H1 (cell line): Measurements from ENCODE around the gene CLDN24. TPM values are rescaled to one million over a fixed set of nuclear protein-coding genes. Genes with fewer than 3 reads are reported as not detected.

Experiments used
- CTCF ChIA-PET: fragments of 300-600 bp; sonication (Branson Sonifier 250); formaldehyde crosslinking; loops from one replicate; lab custom pipeline; 2021; ENCODE audit not compliant: partially characterized antibody; lab: Charles Lee
- POLR2A ChIA-PET: fragments of 300-600 bp; sonication (Branson Sonifier 250); formaldehyde crosslinking; loops from one replicate; lab custom pipeline; 2021; ENCODE audit warnings: inconsistent platforms; ENCODE audit not compliant: partially characterized antibody; lab: Charles Lee
- DNase-seq, 2 experiments: peaks; one replicate each; pipeline versions ENCODE4 v3.0.0 to v3.0.0-alpha.2; 2010 to 2022; ENCODE audit warnings: low spot score in 2 of 2, low read depth in 1 of 2, mixed read lengths in 1 of 2
- FAIRE-seq: peaks from 2 replicates; lab custom pipeline; 2011; peaks lifted over from hg19 to GRCh38; lab: Jason Lieb, UNC
- H2AFZ ChIP-seq: 2 replicates; pipeline ENCODE4 v1.8.1; 2012; ENCODE audit warnings: low read length, inconsistent platforms
- H2AK5ac ChIP-seq: 2 replicates; pipeline ENCODE4 v1.6.1; 2013; ENCODE audit warnings: low read depth, low read length
- H2BK120ac ChIP-seq: replicated peaks from 2 replicates; pipeline ENCODE3; 2013; ENCODE audit warnings: low read depth, low read length, inconsistent platforms
- H2BK12ac ChIP-seq: 2 replicates; pipeline ENCODE4 v1.6.1; 2013; ENCODE audit warnings: low read depth, low read length
- H2BK15ac ChIP-seq: 2 replicates; pipeline ENCODE4 v1.6.1; 2013; ENCODE audit warnings: low read length
- H2BK20ac ChIP-seq: 2 replicates; pipeline ENCODE4 v1.6.1; 2013; ENCODE audit warnings: low read length
- H2BK5ac ChIP-seq: 2 replicates; pipeline ENCODE4 v1.6.1; 2013; ENCODE audit warnings: low read depth, low read length
- H3K14ac ChIP-seq: 2 replicates; pipeline ENCODE4 v1.6.1; 2013; ENCODE audit warnings: inconsistent platforms; ENCODE audit not compliant: insufficient read length
- H3K18ac ChIP-seq: 2 replicates; pipeline ENCODE4 v1.6.1; 2013; ENCODE audit warnings: low read length; ENCODE audit errors: extremely low read depth
- H3K23ac ChIP-seq: 2 replicates; pipeline ENCODE4 v1.6.1; 2013; ENCODE audit warnings: inconsistent platforms; ENCODE audit not compliant: insufficient read length
- H3K23me2 ChIP-seq: 2 replicates; pipeline ENCODE4 v1.6.1; 2013; ENCODE audit warnings: low read depth, low read length
- H3K27ac ChIP-seq: 2 replicates; pipeline ENCODE4 v1.6.1; 2011; ENCODE audit warnings: low read depth, low read length, inconsistent platforms
- H3K27me3 ChIP-seq, 4 experiments: replicated peaks in 1 of 4; 1 replicate in 1 of 4; 2 replicates in 3 of 4; pipeline versions ENCODE4 v1.6.1 to v1.8.1; 2011 to 2013; ENCODE audit warnings: low read length in 3 of 4, mild to moderate bottlenecking in 3 of 4, inconsistent platforms in 2 of 4, mixed read lengths in 2 of 4, moderate library complexity in 1 of 4; ENCODE audit not compliant: control insufficient read depth in 3 of 4, insufficient read depth in 3 of 4; ENCODE audit errors: extremely low read depth in 1 of 4
- H3K36me3 ChIP-seq, 4 experiments: 2 replicates each; pipeline versions ENCODE4 v1.6.1 to v1.8.1; 2011 to 2013; ENCODE audit warnings: mild to moderate bottlenecking in 4 of 4, low read length in 3 of 4, moderate library complexity in 2 of 4, control low read depth in 1 of 4, inconsistent platforms in 1 of 4; ENCODE audit not compliant: insufficient read depth in 4 of 4, control insufficient read depth in 2 of 4
- H3K4ac ChIP-seq: replicated peaks from 2 replicates; pipeline ENCODE3; 2013; ENCODE audit warnings: low read length, low read depth, mixed read lengths, inconsistent platforms; ENCODE audit not compliant: insufficient read length
- H3K4me1 ChIP-seq, 4 experiments: replicated peaks in 1 of 4; 1 replicate in 1 of 4; 2 replicates in 3 of 4; pipeline versions ENCODE4 v1.6.1 to v1.8.1; 2011 to 2013; ENCODE audit warnings: low read length in 3 of 4, inconsistent platforms in 2 of 4, mixed read lengths in 1 of 4; ENCODE audit not compliant: insufficient read depth in 4 of 4, control insufficient read depth in 3 of 4
- H3K4me2 ChIP-seq, 2 experiments: 2 replicates each; pipeline versions ENCODE4 v1.6.1 to v1.8.1; 2011 to 2013; ENCODE audit warnings: low read depth in 2 of 2, low read length in 2 of 2, control low read depth in 1 of 2, inconsistent platforms in 1 of 2, mild to moderate bottlenecking in 1 of 2; ENCODE audit not compliant: insufficient read depth in 1 of 2
- H3K4me3 ChIP-seq, 4 experiments: fragments of 200-600, 300-600 bp in 1 of 4; sonication (generic), shearing (Covaris generic), sonication (Bioruptor Twin) in 1 of 4; 2 replicates each; pipeline versions ENCODE4 v1.5.1 to v1.8.1; 2011 to 2016; ENCODE audit warnings: low read length in 4 of 4, low read depth in 3 of 4, control low read depth in 2 of 4, inconsistent platforms in 2 of 4, mild to moderate bottlenecking in 2 of 4, mixed read lengths in 1 of 4, moderate library complexity in 1 of 4; ENCODE audit not compliant: insufficient read depth in 2 of 4; ENCODE audit errors: extremely low read depth in 1 of 4
- H3K56ac ChIP-seq: replicated peaks from 2 replicates; pipeline ENCODE3; 2013; ENCODE audit warnings: low read depth, mild to moderate bottlenecking, mixed read lengths, low read length, inconsistent platforms; ENCODE audit not compliant: insufficient read length
- H3K79me1 ChIP-seq: 2 replicates; pipeline ENCODE4 v1.6.1; 2013; ENCODE audit warnings: low read depth, low read length, control low read depth
- H3K79me2 ChIP-seq, 2 experiments: 2 replicates each; pipeline versions ENCODE4 v1.6.1 to v1.8.1; 2012 to 2013; ENCODE audit warnings: low read length in 2 of 2, mild to moderate bottlenecking in 2 of 2, inconsistent platforms in 1 of 2; ENCODE audit not compliant: insufficient read depth in 2 of 2, control insufficient read depth in 1 of 2
- H3K9ac ChIP-seq, 4 experiments: replicated peaks in 1 of 4; 1 replicate in 1 of 4; 2 replicates in 3 of 4; pipeline versions ENCODE4 v1.6.1 to v1.8.1; 2011 to 2013; ENCODE audit warnings: low read depth in 3 of 4, low read length in 3 of 4, control low read depth in 2 of 4, mild to moderate bottlenecking in 2 of 4, moderate library complexity in 2 of 4, inconsistent platforms in 1 of 4; ENCODE audit errors: extremely low read depth in 1 of 4
- H3K9me3 ChIP-seq, 2 experiments: 2 replicates each; pipeline versions ENCODE4 v1.6.1 to v1.8.1; 2012 to 2013; ENCODE audit warnings: mild to moderate bottlenecking in 2 of 2, moderate library complexity in 2 of 2, control low read depth in 1 of 2, inconsistent platforms in 1 of 2, low read depth in 1 of 2, low read length in 1 of 2, mixed read lengths in 1 of 2; ENCODE audit not compliant: insufficient read depth in 2 of 2
- H4K20me1 ChIP-seq, 2 experiments: replicated peaks in 1 of 2; 2 replicates each; pipeline versions ENCODE3 to v1.8.1; 2011 to 2013; ENCODE audit warnings: inconsistent platforms in 2 of 2, low read length in 2 of 2, mild to moderate bottlenecking in 1 of 2; ENCODE audit not compliant: insufficient read depth in 2 of 2, control insufficient read depth in 1 of 2
- H4K5ac ChIP-seq: 2 replicates; pipeline ENCODE4 v1.6.1; 2013; ENCODE audit warnings: low read length, low read depth, mixed read lengths, inconsistent platforms; ENCODE audit not compliant: insufficient read length
- H4K8ac ChIP-seq: 2 replicates; pipeline ENCODE4 v1.8.0; 2013; ENCODE audit warnings: mild to moderate bottlenecking, moderate library complexity, low read length, inconsistent platforms; ENCODE audit not compliant: insufficient read depth; ENCODE audit errors: extremely low read depth
- H4K91ac ChIP-seq: replicated peaks from 2 replicates; pipeline ENCODE3; 2013; ENCODE audit warnings: low read length, mixed read lengths, inconsistent platforms; ENCODE audit not compliant: insufficient read length
- CBX8 ChIP-seq: fragments of 300-800, 300-1000 bp; sonication (generic); IDR thresholded peaks from 2 replicates; pipeline ENCODE4 v1.7.1; 2016; ENCODE audit warnings: low read depth, low read length, borderline replicate concordance
- CEBPB ChIP-seq: IDR thresholded peaks from 2 replicates; pipeline ENCODE4 v1.6.1; 2012; ENCODE audit warnings: low read depth, low read length
- CHD2 ChIP-seq: IDR thresholded peaks from 2 replicates; pipeline ENCODE4 v1.6.1; 2012; ENCODE audit warnings: low read length, improper control_type of control experiment
- CREB1 ChIP-seq: IDR thresholded peaks from 2 replicates; pipeline ENCODE4 v1.6.1; 2012; ENCODE audit warnings: inconsistent platforms
- EP300 ChIP-seq, 2 experiments: IDR thresholded peaks; 1 replicate in 1 of 2; 2 replicates in 1 of 2; pipeline ENCODE4 v1.6.1; 2011 to 2012; ENCODE audit warnings: low read depth in 2 of 2, low read length in 2 of 2, mild to moderate bottlenecking in 2 of 2, borderline replicate concordance in 1 of 2, inconsistent platforms in 1 of 2, moderate library complexity in 1 of 2
- HDAC2 ChIP-seq, 2 experiments: fragments of 300-600 bp in 1 of 2; sonication (generic) in 1 of 2; IDR thresholded peaks; 2 replicates each; pipeline ENCODE4 v1.6.1; 2011 to 2012; ENCODE audit warnings: low read depth in 2 of 2, low read length in 2 of 2, mild to moderate bottlenecking in 2 of 2, moderate library complexity in 2 of 2, borderline replicate concordance in 1 of 2, inconsistent platforms in 1 of 2
- HDAC6 ChIP-seq: IDR thresholded peaks from one replicate; pipeline ENCODE4 v1.7.1; 2012; ENCODE audit warnings: low read depth, mild to moderate bottlenecking, inconsistent platforms, low read length, moderate library complexity
- PHF8 ChIP-seq: fragments of 200-600 bp; sonication (generic); conservative IDR thresholded peaks from 2 replicates; pipeline ENCODE4 v1.7.1; 2012; ENCODE audit warnings: low read depth, mild to moderate bottlenecking, inconsistent platforms, low read length, moderate library complexity
- POU5F1 ChIP-seq: IDR thresholded peaks from 2 replicates; pipeline ENCODE4 v1.6.1; 2011; ENCODE audit warnings: low read depth, mild to moderate bottlenecking, low read length, moderate library complexity
- RFX5 ChIP-seq: IDR thresholded peaks from 2 replicates; pipeline ENCODE4 v1.6.1; 2011; ENCODE audit warnings: low read depth, low read length, improper control_type of control experiment, borderline replicate concordance
- SAP30 ChIP-seq: fragments of 300-600 bp; sonication (generic); IDR thresholded peaks from 2 replicates; pipeline ENCODE4 v1.7.1; 2012; ENCODE audit warnings: low read length, moderate library complexity, mild to moderate bottlenecking, inconsistent platforms; ENCODE audit not compliant: insufficient read depth, insufficient replicate concordance
- SIX5 ChIP-seq: IDR thresholded peaks from 2 replicates; pipeline ENCODE4 v1.6.1; 2011; ENCODE audit warnings: mild to moderate bottlenecking, low read depth, low read length
- YY1 ChIP-seq: IDR thresholded peaks from 2 replicates; pipeline ENCODE4 v1.6.1; 2011; ENCODE audit warnings: low read depth, mild to moderate bottlenecking, low read length
- WGBS, 2 experiments: shearing (Covaris generic) in 1 of 2; methylation state at CpG; one replicate each; pipeline versions ENCODE4 v1.1.6 to v1.1.7; 2013 to 2015; ENCODE audit warnings: low lambda C conversion rate in 2 of 2, mixed read lengths in 2 of 2, inconsistent platforms in 1 of 2, low coverage in 1 of 2, missing lambda C conversion rate in 1 of 2; ENCODE audit not compliant: insufficient replicate concordance in 2 of 2, insufficient coverage in 1 of 2, insufficient read length in 1 of 2; ENCODE audit errors: extremely low coverage in 1 of 2, missing lambda C conversion rate in 1 of 2; 5-methylcytosine and 5-hydroxymethylcytosine counted together
- polyA plus RNA-seq, 7 experiments: library from polyadenylated mRNA; depleted of rRNA in 3 of 7; stranded (reverse) in 5 of 7; unstranded in 2 of 7; fragments of >200 nt in 5 of 7; fragments of 200-250 nt in 2 of 7; gene quantifications; 1 replicate in 5 of 7; 2 replicates in 1 of 7; 4 replicates in 1 of 7; pipeline versions ENCODE4 v1.2.1 to v1.2.3, GENCODE V29; 2011 to 2013; ENCODE audit warnings: missing spikeins in 2 of 7, mixed read lengths in 2 of 7
- total RNA-seq: library from RNA; stranded (reverse); fragmentation: NEBNext Ultra II Directional; extraction: Animal tissue kit (Norgen Biotek cat#: 25700); gene quantifications from 2 replicates; pipeline ENCODE4 v1.2.1, GENCODE V29; 2021

Gene CLDN24
- total and polyA plus RNA-seq, 2 of the 8 experiments (the other 6 are each of a cell fraction or from before 2014, with no cell fraction given) = not detected

GRCh38 chr4:183330841-183331240 is 8.6 kb upstream of the CLDN24 start:
- POLR2A ChIA-PET = interaction anchor here (1.7 kb wide), 1 partner anchor 12 kb away, joined by 4 read pairs; no protein-coding TSS in a partner anchor
- Histone ChIP-seq H3K4ac (no peak overlapping the region), H3K18ac (no peak overlapping the region)

More at GRCh38 chr4:183330841-183331240, 8.6 kb upstream of the CLDN24 start:
- FAIRE-seq = no peak
- Histone ChIP-seq H3K9me3 (peaks cover 5 to 6% of the 10 kb centered on the region in 2 experiments; a peak in 1 of 4 replicates), H3K56ac (no peak overlapping the region), H4K5ac (no peak overlapping the region), H2BK5ac (no peak overlapping the region), H4K20me1 (no peaks in the 10 kb centered on the region), H3K9ac (no peak overlapping the region), H4K8ac (no peak overlapping the region), H3K4me3 (no peak overlapping the region), H3K4me2 (no peak overlapping the region), H3K27ac (no peak overlapping the region), H3K27me3 (peaks cover 0 to 2% (median 0%) of the 10 kb centered on the region in 4 experiments; a peak in 1 of 7 replicates), H2BK15ac (no peak overlapping the region), H2AFZ (no peak overlapping the region), H3K23me2 (peaks cover 2% of the 10 kb centered on the region; the same call in 1 of the 2 replicates), H3K79me1 (no peaks in the 10 kb centered on the region), H2BK120ac (no peak overlapping the region), H3K23ac (no peak overlapping the region), H3K14ac (no peak overlapping the region), H2BK12ac (no peak overlapping the region), H2BK20ac (no peak overlapping the region), H3K36me3 (no peaks in the 10 kb centered on the region), H2AK5ac (no peak overlapping the region), H4K91ac (no peak overlapping the region), H3K79me2 (no peaks in the 10 kb centered on the region), H3K4me1 (no peaks in the 10 kb centered on the region)
- TF ChIP-seq YY1 (no peak), CEBPB (no peak), CREB1 (no peak), EP300 (IDR thresholded peaks at IDR 0.05; ENCODE audit: borderline replicate concordance in 1 of 2, low read depth in 2 of 2, low read length in 2 of 2) (no peak), PHF8 (no peak), CBX8 (no peak), SIX5 (no peak), HDAC2 (IDR thresholded peaks at IDR 0.05; ENCODE audit: borderline replicate concordance in 1 of 2, low read depth in 2 of 2, low read length in 2 of 2) (no peak), SAP30 (no peak), HDAC6 (no peak), POU5F1 (no peak), RFX5 (no peak), CHD2 (no peak)
- WGBS, 2 experiments = 90% methylated on average over 2 of the region's 2 CpGs; no CpG with 5 or more reads in 1 of the 2 experiments
- DNase-seq = no peak
- CTCF ChIA-PET = interaction anchor here (1.4 to 1.5 kb wide), 2 partner anchors 68 to 77 kb away, joined by 4 to 7 read pairs; no protein-coding TSS in a partner anchor
